Activated T-cell treated with anti-CD3 and anti-CD28 coated beads, Interleukin-2, amount 50 U/mL, for 4 hours (primary cell): ENCODE data around the gene ALOX12. TPM values are rescaled to one million over a fixed set of nuclear protein-coding genes. Genes with fewer than 3 reads are reported as not detected.
"Not testable (repeated sequence)": the region's sequence is repeated elsewhere in the genome, so short reads cannot be mapped to it uniquely, and the experiment has no call there.

Source experiments
- ATAC-seq, 2 donors: fragments of 200-7000 bp; cut with Tn5 transposase; one replicate each; pipeline ENCODE4 v1.10.0; 2021
- DNase-seq: peaks from one replicate; pipeline ENCODE4 v3.0.0-alpha.2; 2020
- H3K27me3 Mint-ChIP-seq: one replicate; pipeline ENCODE4 v1.8.0; 2021; ENCODE audit warnings: low read depth, mixed read lengths
- H3K36me3 Mint-ChIP-seq: one replicate; pipeline ENCODE4 v1.8.0; 2022; ENCODE audit warnings: mixed read lengths; ENCODE audit not compliant: insufficient read depth
- H3K4me1 Mint-ChIP-seq: one replicate; pipeline ENCODE4 v1.8.0; 2021; ENCODE audit warnings: low read depth, mixed read lengths
- H3K4me3 Mint-ChIP-seq: one replicate; pipeline ENCODE4 v1.8.0; 2021; ENCODE audit warnings: mild to moderate bottlenecking, moderate library complexity, mixed read lengths
- H3K9me3 Mint-ChIP-seq: one replicate; pipeline ENCODE4 v1.8.0; 2021; ENCODE audit warnings: mixed read lengths
- total RNA-seq, 3 donors: library from RNA; stranded (reverse); gene quantifications; one replicate each; pipeline ENCODE4 v1.2.1, GENCODE V29; 2021

Gene ALOX12, protein sequence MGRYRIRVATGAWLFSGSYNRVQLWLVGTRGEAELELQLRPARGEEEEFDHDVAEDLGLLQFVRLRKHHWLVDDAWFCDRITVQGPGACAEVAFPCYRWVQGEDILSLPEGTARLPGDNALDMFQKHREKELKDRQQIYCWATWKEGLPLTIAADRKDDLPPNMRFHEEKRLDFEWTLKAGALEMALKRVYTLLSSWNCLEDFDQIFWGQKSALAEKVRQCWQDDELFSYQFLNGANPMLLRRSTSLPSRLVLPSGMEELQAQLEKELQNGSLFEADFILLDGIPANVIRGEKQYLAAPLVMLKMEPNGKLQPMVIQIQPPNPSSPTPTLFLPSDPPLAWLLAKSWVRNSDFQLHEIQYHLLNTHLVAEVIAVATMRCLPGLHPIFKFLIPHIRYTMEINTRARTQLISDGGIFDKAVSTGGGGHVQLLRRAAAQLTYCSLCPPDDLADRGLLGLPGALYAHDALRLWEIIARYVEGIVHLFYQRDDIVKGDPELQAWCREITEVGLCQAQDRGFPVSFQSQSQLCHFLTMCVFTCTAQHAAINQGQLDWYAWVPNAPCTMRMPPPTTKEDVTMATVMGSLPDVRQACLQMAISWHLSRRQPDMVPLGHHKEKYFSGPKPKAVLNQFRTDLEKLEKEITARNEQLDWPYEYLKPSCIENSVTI
- not detected for total RNA-seq

DNA sequence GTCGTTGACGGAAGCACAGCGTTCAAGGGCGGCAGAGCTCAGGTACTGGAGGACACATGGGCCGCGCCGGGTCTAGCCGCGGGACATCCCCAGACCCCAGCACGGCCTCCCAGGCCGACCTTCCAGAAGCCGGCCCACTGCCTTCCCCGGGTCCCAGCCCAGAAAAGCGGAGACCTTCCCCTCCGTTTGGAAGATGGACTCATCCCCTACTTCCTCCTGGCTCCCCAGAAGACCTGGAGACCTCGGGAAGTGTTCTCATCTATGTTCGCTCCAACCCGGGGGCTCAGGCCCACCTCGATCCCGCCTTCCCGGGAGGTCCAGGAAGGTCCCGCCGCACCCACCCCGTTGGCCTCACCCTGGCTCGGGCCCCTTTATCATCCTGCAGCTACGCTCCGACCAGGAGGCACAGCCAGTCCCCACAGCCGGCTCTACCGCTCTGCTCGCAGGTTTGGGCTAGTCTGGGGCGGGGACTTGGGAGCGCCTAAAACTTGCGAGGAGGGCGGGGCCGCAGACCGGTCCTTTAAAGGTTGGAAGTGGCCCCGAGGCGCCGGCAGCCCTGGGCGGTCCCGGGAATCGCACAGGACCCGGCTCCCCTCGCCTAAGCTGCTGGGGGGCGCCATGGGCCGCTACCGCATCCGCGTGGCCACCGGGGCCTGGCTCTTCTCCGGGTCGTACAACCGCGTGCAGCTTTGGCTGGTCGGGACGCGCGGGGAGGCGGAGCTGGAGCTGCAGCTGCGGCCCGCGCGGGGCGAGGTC lies at the start of gene ALOX12:
Gene ALOX12, plus strand, starts transcription at position 550 of the 756 bp plus-strand sequence. Its CDS starts 69 bp downstream, at position 619.
- no peak for ATAC-seq

DNA sequence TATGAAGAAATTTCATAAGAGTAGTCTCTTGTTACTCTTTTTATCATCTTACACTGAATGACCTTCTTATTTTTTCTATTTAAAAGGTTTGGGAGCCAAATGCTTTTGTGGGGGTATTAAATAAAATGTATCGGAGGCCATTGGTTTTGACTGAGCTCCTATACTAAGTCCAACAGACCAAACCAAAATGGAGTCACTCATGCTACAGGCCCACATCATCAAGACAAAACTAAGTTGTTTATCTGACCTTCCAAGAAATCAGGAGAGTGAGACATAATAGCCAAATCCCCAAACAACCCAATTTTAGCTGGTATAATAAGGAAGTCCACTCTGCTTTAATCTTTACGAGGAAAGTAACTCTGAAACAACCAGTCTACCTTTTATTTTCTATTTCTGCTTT lies 48.1 kb upstream of the ALOX12 start:
- Mint-ChIP-seq H3K36me3 (peaks cover 2% of the 10 kb centered on the region), H3K4me1 (peaks cover 5% of the 10 kb centered on the region), H3K4me3 (no peak overlapping the region), H3K9me3 (no peaks in the 10 kb centered on the region), H3K27me3 (no peaks in the 10 kb centered on the region)
- no peak for DNase-seq
- ATAC-seq, result no peak

More for the DNA sequence above, at the start of gene ALOX12:
- H3K36me3 Mint-ChIP-seq, result peaks cover 16% of the 10 kb centered on the region
- peaks cover 3% of the 10 kb centered on the region for H3K4me1 Mint-ChIP-seq
- no peaks in the 10 kb centered on the region for H3K9me3 Mint-ChIP-seq
- H3K27me3 Mint-ChIP-seq, result no peaks in the 10 kb centered on the region
- no peak for DNase-seq
- H3K4me3 Mint-ChIP-seq, result no peak within 1 kb of the TSS

DNA sequence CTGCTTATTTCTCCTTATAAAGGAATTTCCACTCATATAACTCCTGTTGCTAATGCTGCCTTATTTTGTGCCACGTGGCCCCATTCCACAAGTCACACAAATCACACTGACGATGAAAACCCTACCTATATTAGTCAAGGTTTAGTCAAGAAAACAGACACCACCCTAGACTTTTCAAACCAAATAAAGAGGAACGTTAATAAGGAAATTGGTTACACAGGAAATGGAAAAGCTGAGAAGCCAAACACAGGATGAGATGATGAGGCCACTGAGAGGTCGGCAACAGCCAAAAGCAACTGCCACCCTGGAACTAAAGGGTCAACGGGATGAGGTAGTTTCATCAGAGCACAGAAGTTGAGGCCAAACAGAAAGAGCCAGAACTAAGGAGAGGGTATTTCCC lies 47.3 kb upstream of the ALOX12 start:
- no peak overlapping the region for H3K4me3 Mint-ChIP-seq
- no peak for ATAC-seq
- no peaks in the 10 kb centered on the region for H3K36me3 Mint-ChIP-seq
- peaks cover 5% of the 10 kb centered on the region for H3K4me1 Mint-ChIP-seq
- DNase-seq, result no peak
- no peaks in the 10 kb centered on the region for H3K9me3 Mint-ChIP-seq
- no peaks in the 10 kb centered on the region for H3K27me3 Mint-ChIP-seq

DNA sequence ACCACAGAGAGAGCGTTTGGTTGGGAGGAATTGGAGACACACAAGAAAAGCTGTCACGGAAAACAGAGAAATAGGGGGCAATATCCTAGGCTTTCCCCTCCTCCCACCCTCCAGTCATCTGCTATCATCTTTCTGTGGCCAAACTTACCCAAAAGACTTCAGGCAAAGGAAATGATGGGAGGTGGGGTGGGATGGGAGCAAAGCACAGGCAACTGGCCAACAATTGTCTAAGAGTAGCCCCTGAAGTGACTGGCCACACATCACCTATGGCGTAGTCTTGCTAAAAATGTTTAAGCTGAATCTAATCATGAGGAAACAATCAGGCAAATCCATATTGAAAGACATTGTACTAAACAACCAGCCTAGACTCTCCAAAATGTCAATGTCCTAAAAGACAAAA lies 46.9 kb upstream of the ALOX12 start:
- Mint-ChIP-seq H3K4me1 (peaks cover 5% of the 10 kb centered on the region), H3K36me3 (no peaks in the 10 kb centered on the region), H3K9me3 (no peaks in the 10 kb centered on the region), H3K27me3 (no peaks in the 10 kb centered on the region), H3K4me3 (no peak overlapping the region)
- no peak for DNase-seq
- ATAC-seq, result no peak

DNA sequence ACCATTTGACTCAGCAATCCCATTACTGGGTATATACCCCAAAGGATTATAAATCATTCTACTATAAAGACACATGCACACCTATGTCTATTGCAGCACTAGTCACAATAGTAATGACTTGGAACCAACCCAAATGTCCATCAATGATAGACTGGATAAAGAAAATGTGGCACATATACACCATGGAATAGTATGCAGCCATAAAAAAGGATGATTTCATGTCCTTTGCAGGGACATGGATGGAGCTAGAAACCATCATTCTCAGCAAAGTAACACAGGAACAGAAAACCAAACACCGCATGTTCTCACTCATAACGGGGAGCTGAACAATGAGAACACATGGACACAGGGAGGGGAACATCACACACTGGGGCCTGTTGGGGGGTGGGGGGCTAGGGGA lies 44.9 kb upstream of the ALOX12 start:
- H3K36me3 Mint-ChIP-seq, DNase-seq, H3K4me1 Mint-ChIP-seq, ATAC-seq, H3K27me3 Mint-ChIP-seq, H3K4me3 Mint-ChIP-seq, H3K9me3 Mint-ChIP-seq: not testable (repeated sequence)

DNA sequence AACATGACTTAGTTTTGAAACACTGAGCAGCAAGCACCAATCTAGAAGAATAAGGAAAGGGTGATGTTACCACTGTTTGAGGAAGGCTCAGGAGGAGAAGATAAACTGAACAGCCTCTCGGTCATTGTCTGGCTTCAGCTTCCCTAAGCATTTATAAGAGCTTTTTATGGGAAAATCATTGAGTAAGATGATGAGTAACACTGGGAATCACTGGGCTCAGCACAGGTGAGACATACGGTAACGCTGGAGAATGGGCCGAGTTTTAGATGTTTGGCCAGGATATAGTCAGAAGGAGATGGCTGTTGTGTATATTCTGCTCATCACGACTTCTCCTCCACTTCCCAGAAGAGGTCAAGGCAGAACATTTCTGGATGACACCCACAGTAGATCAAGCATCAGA lies 42.2 kb upstream of the ALOX12 start:
- Mint-ChIP-seq H3K4me1 (peaks cover 2% of the 10 kb centered on the region), H3K4me3 (no peak overlapping the region), H3K9me3 (no peaks in the 10 kb centered on the region), H3K36me3 (no peaks in the 10 kb centered on the region), H3K27me3 (no peaks in the 10 kb centered on the region)
- DNase-seq (no peak), ATAC-seq (no peak)

DNA sequence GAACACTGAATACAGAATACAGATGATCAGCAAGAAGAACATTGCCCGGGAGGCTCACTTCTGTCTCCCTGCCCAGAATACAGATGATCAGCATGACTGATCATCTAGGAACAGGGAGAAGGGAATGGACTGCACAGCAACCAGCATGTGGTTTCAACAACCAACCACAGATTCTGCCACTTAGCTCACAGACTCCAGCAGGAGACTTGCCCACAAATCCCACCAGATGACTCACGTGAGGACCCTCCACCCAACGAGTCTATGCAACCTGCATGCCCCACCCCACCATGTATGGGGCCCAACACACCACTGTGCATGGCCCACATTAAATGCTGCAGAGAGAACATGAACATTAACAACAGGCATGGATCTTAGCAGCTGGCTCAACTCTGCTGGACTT lies 36.1 kb upstream of the ALOX12 start:
- Mint-ChIP-seq H3K9me3 (no peaks in the 10 kb centered on the region), H3K4me3 (no peak overlapping the region), H3K4me1 (no peaks in the 10 kb centered on the region), H3K36me3 (no peaks in the 10 kb centered on the region), H3K27me3 (no peaks in the 10 kb centered on the region)
- DNase-seq (no peak), ATAC-seq (no peak)

DNA sequence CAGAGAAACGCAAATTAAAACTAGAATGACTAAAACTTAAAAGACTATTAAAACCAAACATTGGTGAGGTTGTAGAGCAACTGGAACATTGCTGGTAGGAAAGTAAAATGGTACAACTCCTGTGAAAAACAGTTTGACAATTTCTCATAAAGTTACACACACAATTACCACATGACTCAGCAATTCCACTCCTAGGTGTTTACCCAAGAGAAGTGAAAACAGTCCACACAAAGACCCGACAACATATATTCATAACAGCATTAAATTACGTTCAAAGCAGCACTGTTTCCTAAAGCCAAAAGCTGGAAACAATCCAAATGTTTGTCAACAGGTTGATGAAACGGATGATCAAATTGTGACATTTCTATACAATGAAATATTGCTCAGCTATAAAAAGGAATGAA lies 26.5 kb upstream of the ALOX12 start:
- DNase-seq (no peak), ATAC-seq (peak; percentile 37 to 72)
- H3K4me3 Mint-ChIP-seq, result no peak overlapping the region
- H3K27me3 Mint-ChIP-seq, result peaks cover 1% of the 10 kb centered on the region
- peaks cover 4% of the 10 kb centered on the region for H3K36me3 Mint-ChIP-seq
- peaks cover 6% of the 10 kb centered on the region for H3K4me1 Mint-ChIP-seq
- H3K9me3 Mint-ChIP-seq, result no peaks in the 10 kb centered on the region

DNA sequence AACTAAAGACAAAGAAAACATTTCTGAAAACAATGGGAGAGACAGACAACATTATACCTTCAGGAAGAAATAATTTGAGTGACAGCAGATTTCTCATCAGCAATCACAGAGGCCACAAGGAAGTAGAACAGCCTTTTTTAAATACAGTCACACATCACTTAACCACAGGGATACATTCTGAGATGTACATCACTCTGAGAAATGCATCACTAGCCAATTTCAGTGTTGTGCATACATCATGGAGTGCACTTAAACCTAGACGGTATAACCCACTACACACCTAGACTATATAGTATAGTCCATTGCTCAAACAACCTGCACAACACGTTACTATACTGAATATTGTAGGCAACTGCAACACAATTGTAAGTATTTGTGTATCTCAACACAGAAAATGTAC lies 24.9 kb upstream of the ALOX12 start:
- peaks cover 6% of the 10 kb centered on the region for H3K4me1 Mint-ChIP-seq
- peak in 1 of 2 donors; percentile 48 for ATAC-seq
- peaks cover 4% of the 10 kb centered on the region for H3K36me3 Mint-ChIP-seq
- no peak overlapping the region for H3K4me3 Mint-ChIP-seq
- H3K9me3 Mint-ChIP-seq, result no peaks in the 10 kb centered on the region
- peaks cover 1% of the 10 kb centered on the region for H3K27me3 Mint-ChIP-seq
- no peak for DNase-seq

DNA sequence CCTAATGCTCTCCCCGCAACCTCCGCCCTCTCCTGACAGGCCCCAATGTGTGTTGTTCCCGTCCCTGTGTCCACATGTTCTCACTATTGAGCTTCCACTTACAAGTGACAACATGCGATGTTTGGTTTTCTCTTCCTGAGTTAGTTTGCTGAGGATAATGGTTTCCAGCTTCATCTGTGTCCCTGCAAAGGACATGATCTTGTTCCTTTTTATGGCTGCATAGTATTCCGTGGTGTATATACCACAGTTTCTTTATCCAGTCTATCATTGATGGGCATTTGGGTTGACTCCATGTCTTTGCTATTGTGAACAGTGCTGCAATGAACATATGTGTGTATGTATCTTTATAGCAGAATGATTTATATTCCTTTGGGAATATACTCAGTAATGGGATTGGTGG lies 16.4 kb upstream of the ALOX12 start:
- not testable (repeated sequence) for DNase-seq, H3K27me3 Mint-ChIP-seq

DNA sequence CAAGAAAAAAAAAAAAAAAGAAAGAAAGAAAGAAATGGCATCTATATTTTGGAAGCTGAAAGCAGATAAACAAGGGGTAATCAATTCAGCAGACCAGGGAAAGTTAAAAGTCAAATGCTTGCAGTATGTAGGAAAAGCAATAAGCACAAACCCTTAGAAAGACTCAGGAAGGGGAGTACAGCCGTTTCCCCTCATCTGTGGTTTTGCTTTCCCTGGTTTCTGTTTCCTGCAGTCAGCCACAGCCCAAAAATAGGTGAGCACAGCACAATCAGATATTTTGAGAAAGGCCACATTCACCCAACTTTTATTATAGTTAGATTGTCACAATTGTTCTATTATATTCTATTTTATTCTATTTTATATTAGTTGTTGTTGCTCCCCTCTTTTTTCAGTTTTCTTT lies 14.4 kb upstream of the ALOX12 start:
- Mint-ChIP-seq H3K9me3 (peaks cover 5% of the 10 kb centered on the region), H3K4me1 (peaks cover 9% of the 10 kb centered on the region), H3K36me3 (peaks cover 8% of the 10 kb centered on the region), H3K27me3 (no peaks in the 10 kb centered on the region), H3K4me3 (no peak overlapping the region)
- ATAC-seq, result no peak
- DNase-seq, result no peak

More for the DNA sequence above, 16.4 kb upstream of the ALOX12 start:
- H3K4me1 Mint-ChIP-seq, ATAC-seq, H3K4me3 Mint-ChIP-seq, H3K36me3 Mint-ChIP-seq, H3K9me3 Mint-ChIP-seq: not testable (repeated sequence)

DNA sequence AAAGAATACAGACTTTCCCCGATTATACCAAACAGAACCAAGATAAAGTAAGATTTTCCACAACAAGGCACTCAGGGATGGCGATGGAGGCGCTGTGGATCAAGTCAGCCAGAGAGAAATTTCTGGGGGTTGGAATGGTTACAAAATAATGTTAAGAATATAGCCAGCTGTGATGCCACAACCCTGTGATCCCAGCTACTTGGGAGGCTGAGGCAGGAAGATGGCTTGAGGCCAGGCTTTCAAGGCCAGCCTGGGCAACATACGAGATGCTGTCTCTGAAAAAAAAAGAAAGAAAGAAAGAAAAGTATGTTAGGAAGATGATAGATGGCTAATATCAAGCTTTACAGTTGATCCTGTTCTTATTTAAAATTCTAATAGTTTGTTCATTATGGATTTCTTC lies 10.6 kb upstream of the ALOX12 start:
- ATAC-seq (no peak), DNase-seq (no peak)
- peaks cover 9% of the 10 kb centered on the region for H3K4me1 Mint-ChIP-seq
- H3K36me3 Mint-ChIP-seq, result peaks cover 8% of the 10 kb centered on the region
- no peaks in the 10 kb centered on the region for H3K9me3 Mint-ChIP-seq
- no peaks in the 10 kb centered on the region for H3K27me3 Mint-ChIP-seq
- H3K4me3 Mint-ChIP-seq, result no peak overlapping the region

DNA sequence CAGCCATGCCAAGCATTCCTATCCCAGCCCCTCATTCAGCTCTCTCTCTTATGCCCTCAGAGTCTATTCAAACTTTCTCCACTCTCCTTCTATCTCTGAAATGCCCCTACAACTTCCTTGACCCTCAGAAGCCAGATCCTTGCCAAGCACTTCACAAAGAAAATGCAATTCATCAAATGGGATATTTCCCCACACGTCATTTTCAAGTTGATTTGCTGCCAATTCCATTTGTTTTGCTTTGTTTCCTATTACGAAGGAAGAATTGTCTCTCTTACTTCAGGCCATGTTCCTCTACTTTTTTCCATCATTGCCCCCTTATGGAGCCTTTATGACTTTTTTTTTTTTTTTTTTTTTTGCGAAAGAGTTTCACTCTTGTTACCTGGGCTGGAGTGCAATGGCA lies 9.2 kb upstream of the ALOX12 start:
- peaks cover 8% of the 10 kb centered on the region for H3K36me3 Mint-ChIP-seq
- ATAC-seq (no peak), DNase-seq (no peak)
- no peaks in the 10 kb centered on the region for H3K9me3 Mint-ChIP-seq
- H3K4me3 Mint-ChIP-seq, result no peak overlapping the region
- H3K27me3 Mint-ChIP-seq, result no peaks in the 10 kb centered on the region
- no peaks in the 10 kb centered on the region for H3K4me1 Mint-ChIP-seq

DNA sequence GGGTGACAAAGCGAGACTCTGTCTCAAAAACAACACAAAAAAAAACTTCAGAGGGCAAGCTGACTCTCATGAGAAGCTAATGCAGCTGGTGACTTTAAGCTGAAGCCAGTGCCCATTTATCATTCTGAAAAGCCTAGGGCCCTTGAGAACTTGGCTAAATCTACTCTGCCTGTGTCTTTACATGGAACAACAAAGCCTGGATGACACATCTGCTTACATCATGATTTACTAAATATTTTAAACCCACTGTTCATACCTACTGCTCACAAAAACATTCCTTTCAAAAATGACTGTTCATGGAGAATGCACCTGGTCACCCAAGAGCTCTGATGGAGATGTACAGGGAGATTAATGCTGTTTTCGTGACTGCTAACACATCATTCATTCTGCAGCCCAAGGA lies 6.1 kb upstream of the ALOX12 start:
- H3K4me1 Mint-ChIP-seq, result no peaks in the 10 kb centered on the region
- ATAC-seq (no peak), DNase-seq (no peak)
- H3K9me3 Mint-ChIP-seq, result no peaks in the 10 kb centered on the region
- H3K4me3 Mint-ChIP-seq, result no peak overlapping the region
- H3K27me3 Mint-ChIP-seq, result no peaks in the 10 kb centered on the region
- peaks cover 8% of the 10 kb centered on the region for H3K36me3 Mint-ChIP-seq
